H9 (cell line): ENCODE measurements around the gene TBC1D17. TPM values are rescaled to one million over a fixed set of nuclear protein-coding genes. Genes with fewer than 3 reads are reported as not detected.

Source experiments
- DNase-seq: peaks from one replicate; pipeline ENCODE4 v3.0.0-alpha.2; 2017
- H2AFZ ChIP-seq: one replicate; pipeline ENCODE4 v1.6.1; 2013; ENCODE audit warnings: mild to moderate bottlenecking, low read length, control low read depth, moderate library complexity
- H2AK5ac ChIP-seq: 2 replicates; pipeline ENCODE4 v1.6.1; 2013; ENCODE audit warnings: low read length, control low read depth, mixed read lengths; ENCODE audit not compliant: insufficient read length
- H2BK120ac ChIP-seq: one replicate; pipeline ENCODE4 v1.6.1; 2013; ENCODE audit warnings: low read depth, mild to moderate bottlenecking, low read length, control low read depth, inconsistent platforms; ENCODE audit not compliant: poor library complexity, severe bottlenecking
- H2BK12ac ChIP-seq: 2 replicates; pipeline ENCODE4 v1.6.1; 2013; ENCODE audit warnings: low read length, control low read depth, mixed read lengths, low read depth; ENCODE audit not compliant: insufficient read length
- H2BK15ac ChIP-seq: 2 replicates; pipeline ENCODE4 v1.6.1; 2013; ENCODE audit warnings: low read depth, low read length, control low read depth
- H2BK20ac ChIP-seq: one replicate; pipeline ENCODE4 v1.6.1; 2013; ENCODE audit warnings: low read depth, mild to moderate bottlenecking, low read length, control low read depth, inconsistent platforms; ENCODE audit not compliant: poor library complexity, severe bottlenecking
- H2BK5ac ChIP-seq: 2 replicates; pipeline ENCODE4 v1.6.1; 2013; ENCODE audit warnings: low read length, control low read depth, mixed read lengths; ENCODE audit not compliant: insufficient read length
- H3K14ac ChIP-seq: 2 replicates; pipeline ENCODE4 v1.6.1; 2013; ENCODE audit warnings: low read length, control low read depth; ENCODE audit not compliant: insufficient read depth
- H3K18ac ChIP-seq: 2 replicates; pipeline ENCODE4 v1.6.1; 2013; ENCODE audit warnings: low read depth, mild to moderate bottlenecking, mixed read lengths, low read length, control low read depth; ENCODE audit not compliant: insufficient read length
- H3K23ac ChIP-seq: 2 replicates; pipeline ENCODE4 v1.6.1; 2013; ENCODE audit warnings: low read length, control low read depth, mixed read lengths, low read depth; ENCODE audit not compliant: insufficient read length
- H3K23me2 ChIP-seq: 2 replicates; pipeline ENCODE4 v1.6.1; 2013; ENCODE audit warnings: low read depth, mild to moderate bottlenecking, mixed read lengths, low read length, control low read depth; ENCODE audit not compliant: insufficient read length, poor library complexity, severe bottlenecking
- H3K27ac ChIP-seq: 2 replicates; pipeline ENCODE4 v1.5.1; 2013; ENCODE audit warnings: low read length, control low read depth, mixed read lengths, low read depth; ENCODE audit not compliant: insufficient read length
- H3K27me3 ChIP-seq: 2 replicates; pipeline ENCODE4 v1.6.1; 2013; ENCODE audit warnings: low read length, control low read depth, inconsistent platforms; ENCODE audit not compliant: insufficient read depth
- H3K4ac ChIP-seq: 2 replicates; pipeline ENCODE4 v1.6.1; 2013; ENCODE audit warnings: low read depth, mild to moderate bottlenecking, control low read depth, inconsistent platforms, low read length, moderate library complexity
- H3K4me1 ChIP-seq: 2 replicates; pipeline ENCODE4 v1.6.1; 2013; ENCODE audit warnings: low read length, control low read depth, inconsistent platforms; ENCODE audit not compliant: insufficient read depth
- H3K4me2 ChIP-seq: 2 replicates; pipeline ENCODE4 v1.6.1; 2013; ENCODE audit warnings: low read length, control low read depth, mixed read lengths; ENCODE audit not compliant: insufficient read length, insufficient read depth
- H3K56ac ChIP-seq: 2 replicates; pipeline ENCODE4 v1.6.1; 2013; ENCODE audit warnings: low read depth, mild to moderate bottlenecking, mixed read lengths, low read length, control low read depth; ENCODE audit not compliant: insufficient read length
- H3K79me1 ChIP-seq: 2 replicates; pipeline ENCODE4 v1.6.1; 2013; ENCODE audit warnings: low read depth, mild to moderate bottlenecking, moderate library complexity, low read length, control low read depth, inconsistent platforms; ENCODE audit not compliant: insufficient read depth, poor library complexity, severe bottlenecking
- H3K79me2 ChIP-seq: 2 replicates; pipeline ENCODE4 v1.6.1; 2013; ENCODE audit warnings: low read length, control low read depth, inconsistent platforms; ENCODE audit not compliant: insufficient read depth
- H3K9ac ChIP-seq: 2 replicates; pipeline ENCODE4 v1.6.1; 2013; ENCODE audit warnings: low read length, control low read depth, mixed read lengths; ENCODE audit not compliant: insufficient read length; ENCODE audit errors: extremely low read depth
- H3K9me3 ChIP-seq: one replicate; pipeline ENCODE4 v1.6.1; 2013; ENCODE audit warnings: low read depth, low read length, inconsistent platforms; ENCODE audit not compliant: control insufficient read depth
- H3T11ph ChIP-seq: one replicate; pipeline ENCODE4 v1.6.1; 2013; ENCODE audit warnings: mild to moderate bottlenecking, low read length, control low read depth, inconsistent platforms
- H4K20me1 ChIP-seq: one replicate; pipeline ENCODE4 v1.6.1; 2013; ENCODE audit not compliant: control insufficient read depth, insufficient read length, insufficient read depth
- H4K5ac ChIP-seq: 2 replicates; pipeline ENCODE4 v1.6.1; 2013; ENCODE audit warnings: low read depth, mild to moderate bottlenecking, mixed read lengths, low read length, control low read depth; ENCODE audit not compliant: insufficient read length
- H4K8ac ChIP-seq: replicated peaks from 2 replicates; pipeline ENCODE4 v1.6.1; 2013; ENCODE audit warnings: low read length, control low read depth, mixed read lengths, low read depth; ENCODE audit not compliant: insufficient read length
- H4K91ac ChIP-seq: 2 replicates; pipeline ENCODE4 v1.6.1; 2013; ENCODE audit warnings: low read depth, mild to moderate bottlenecking, moderate library complexity, mixed read lengths, low read length, control low read depth; ENCODE audit not compliant: insufficient read length
- H3K27ac Mint-ChIP-seq, 3 experiments: 2 replicates in 2 of 3; 3 replicates in 1 of 3; pipeline ENCODE4 v1.8.0; 2020 to 2021; ENCODE audit warnings: mixed read lengths in 3 of 3, mild to moderate bottlenecking in 1 of 3, moderate library complexity in 1 of 3
- H3K27me3 Mint-ChIP-seq: 2 replicates; pipeline ENCODE4 v1.8.0; 2021; ENCODE audit warnings: low read depth, mild to moderate bottlenecking, moderate library complexity, mixed read lengths
- H3K36me3 Mint-ChIP-seq, 3 experiments: 2 replicates in 2 of 3; 3 replicates in 1 of 3; pipeline ENCODE4 v1.8.0; 2020 to 2021; ENCODE audit warnings: low read depth in 3 of 3, mixed read lengths in 3 of 3; ENCODE audit not compliant: insufficient read depth in 1 of 3
- H3K4me1 Mint-ChIP-seq, 2 experiments: 2 replicates each; pipeline ENCODE4 v1.8.0; 2020; ENCODE audit warnings: mixed read lengths in 2 of 2
- H3K4me3 Mint-ChIP-seq, 2 experiments: 2 replicates in 1 of 2; 3 replicates in 1 of 2; pipeline ENCODE4 v1.8.0; 2020 to 2021; ENCODE audit warnings: mild to moderate bottlenecking in 2 of 2, mixed read lengths in 2 of 2, moderate library complexity in 1 of 2
- H3K9me3 Mint-ChIP-seq, 2 experiments: 2 replicates in 1 of 2; 3 replicates in 1 of 2; pipeline ENCODE4 v1.8.0; 2020; ENCODE audit warnings: mild to moderate bottlenecking in 2 of 2, mixed read lengths in 2 of 2, moderate library complexity in 1 of 2
- WGBS: extraction: QIAGEN DNeasy Blood & Tissue Kit; methylation state at CpG from one replicate; pipeline ENCODE4 v1.1.7; 2013; ENCODE audit warnings: missing lambda C conversion rate, low lambda C conversion rate, mixed read lengths; ENCODE audit not compliant: insufficient read length; ENCODE audit errors: extremely low coverage; 5-methylcytosine and 5-hydroxymethylcytosine counted together
- total RNA-seq: library from RNA; stranded (reverse); gene quantifications from 2 replicates; pipeline ENCODE4 v1.2.1, GENCODE V29; 2021
- TF ChIP-seq, protein P1 (sequence below): fragments of 200-600 bp; sonication (generic); conservative IDR thresholded peaks from 3 replicates; pipeline ENCODE4 v1.8.0; 2021; ENCODE audit warnings: antibody characterized with exemption, mild to moderate bottlenecking

Gene TBC1D17
- total RNA-seq, 1 experiment from 2014 or later: 33.6 TPM

DNA sequence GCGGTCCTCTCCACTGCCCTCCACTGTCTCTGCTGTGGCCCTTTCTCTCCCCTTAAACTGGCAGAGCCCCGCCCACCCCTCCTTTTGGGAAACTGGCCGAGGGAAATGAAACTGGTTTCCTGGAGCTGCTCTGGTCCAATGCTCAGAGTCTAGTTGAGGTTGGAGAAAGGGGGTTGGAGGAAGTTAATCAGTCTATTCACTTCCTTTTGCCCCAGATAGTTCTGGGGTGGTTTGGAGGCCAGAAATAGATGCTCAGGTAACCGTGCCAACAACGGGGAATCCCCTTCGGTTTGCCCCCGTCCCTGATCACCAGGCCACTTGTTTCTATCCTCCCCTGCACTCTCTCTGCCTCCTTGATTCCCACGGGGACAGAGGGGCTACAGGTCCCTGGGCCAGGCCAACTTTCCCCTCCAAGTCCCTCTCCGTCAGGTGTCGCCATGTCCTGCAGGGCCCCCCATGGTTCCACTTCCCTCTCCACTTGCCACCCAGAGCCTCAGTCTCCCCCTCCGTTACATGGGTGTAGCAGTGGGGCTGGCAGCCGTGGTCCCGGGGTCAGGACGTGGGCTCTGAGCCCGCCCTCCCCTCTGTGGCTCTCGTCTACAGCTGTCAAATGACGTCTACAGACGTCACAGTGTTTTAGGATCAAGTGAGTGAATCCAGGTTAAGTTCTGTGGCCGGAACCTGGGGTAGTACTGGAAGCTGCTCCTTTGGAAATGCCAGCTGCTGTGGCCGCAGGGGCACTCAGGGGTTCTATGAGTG lies 19.5 kb downstream of the TBC1D17 start, which contains the start of gene IL4I1:
IL4I1 (minus strand) TSS at position 25 of the 759 bp plus-strand sequence. CDS start 727 bp downstream, outside the sequence.
- no CpG with 5 or more reads among the region's 20 CpGs for WGBS
- H3K27ac Mint-ChIP-seq: 0 out of 7 replicates have a peak within 1 kb of the TSS, but pooled peaks of 1 of the 3 experiments have one; percentile 13
- Histone ChIP-seq H3K79me2 (no peaks in the 10 kb centered on the region), H2BK12ac (no peak within 1 kb of the TSS), H3K27ac (no peak within 1 kb of the TSS), H2AFZ (no peak within 1 kb of the TSS), H2AK5ac (no peak within 1 kb of the TSS), H3K14ac (no peak within 1 kb of the TSS; the same call in 1 of the 2 replicates), H4K91ac (no peak within 1 kb of the TSS), H2BK20ac (no peak within 1 kb of the TSS), H3K4ac (no peak within 1 kb of the TSS), H3K9ac (no peak within 1 kb of the TSS), H3K18ac (no peak within 1 kb of the TSS), H3K27me3 (no peaks in the 10 kb centered on the region), H3T11ph (no peak within 1 kb of the TSS), H3K4me2 (no peak within 1 kb of the TSS), H2BK120ac (no peak within 1 kb of the TSS), H4K5ac (no peak within 1 kb of the TSS), H3K9me3 (no peaks in the 10 kb centered on the region), H4K20me1 (peaks cover 5% of the 10 kb centered on the region), H2BK5ac (no peak within 1 kb of the TSS), H3K4me1 (no peaks in the 10 kb centered on the region), H3K23ac (no peak within 1 kb of the TSS), H3K23me2 (no peaks in the 10 kb centered on the region), H2BK15ac (no peak within 1 kb of the TSS), H3K79me1 (no peaks in the 10 kb centered on the region), H3K56ac (no peak within 1 kb of the TSS), H4K8ac (no peak within 1 kb of the TSS)
- TF ChIP-seq, protein P1, sequence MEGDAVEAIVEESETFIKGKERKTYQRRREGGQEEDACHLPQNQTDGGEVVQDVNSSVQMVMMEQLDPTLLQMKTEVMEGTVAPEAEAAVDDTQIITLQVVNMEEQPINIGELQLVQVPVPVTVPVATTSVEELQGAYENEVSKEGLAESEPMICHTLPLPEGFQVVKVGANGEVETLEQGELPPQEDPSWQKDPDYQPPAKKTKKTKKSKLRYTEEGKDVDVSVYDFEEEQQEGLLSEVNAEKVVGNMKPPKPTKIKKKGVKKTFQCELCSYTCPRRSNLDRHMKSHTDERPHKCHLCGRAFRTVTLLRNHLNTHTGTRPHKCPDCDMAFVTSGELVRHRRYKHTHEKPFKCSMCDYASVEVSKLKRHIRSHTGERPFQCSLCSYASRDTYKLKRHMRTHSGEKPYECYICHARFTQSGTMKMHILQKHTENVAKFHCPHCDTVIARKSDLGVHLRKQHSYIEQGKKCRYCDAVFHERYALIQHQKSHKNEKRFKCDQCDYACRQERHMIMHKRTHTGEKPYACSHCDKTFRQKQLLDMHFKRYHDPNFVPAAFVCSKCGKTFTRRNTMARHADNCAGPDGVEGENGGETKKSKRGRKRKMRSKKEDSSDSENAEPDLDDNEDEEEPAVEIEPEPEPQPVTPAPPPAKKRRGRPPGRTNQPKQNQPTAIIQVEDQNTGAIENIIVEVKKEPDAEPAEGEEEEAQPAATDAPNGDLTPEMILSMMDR: no peak
- H3K36me3 Mint-ChIP-seq: no peaks in the 10 kb centered on the region
- peaks cover 8 to 19% of the 10 kb centered on the region in 2 experiments for H3K4me1 Mint-ChIP-seq
- H3K27me3 Mint-ChIP-seq: peaks cover 44% of the 10 kb centered on the region
- DNase-seq: no peak
- H3K4me3 Mint-ChIP-seq: peak within 1 kb of the TSS in 1 of 2 experiments; percentile 52; a peak in 2 of 5 replicates
- H3K9me3 Mint-ChIP-seq: no peaks in the 10 kb centered on the region
